CD4-positive, alpha-beta T cell (primary cell): ENCODE results near the gene LDLRAD4. TPM values are rescaled to one million over a fixed set of nuclear protein-coding genes. Genes with fewer than 3 reads are reported as not detected.
A peak's percentile ranks its signal among the peaks of the same experiment; 100 is the strongest.

ENCODE experiments used
- ATAC-seq: fragments of 200-7000 bp; cut with Tn5 transposase; one replicate; pipeline ENCODE4 v1.10.0; 2022; ENCODE audit warnings: mild to moderate bottlenecking; ENCODE audit not compliant: poor library complexity
- CTCF ChIA-PET: fragments of 350-600 bp; sonication (Branson Sonifier 250); formaldehyde crosslinking; loops from one replicate; lab custom pipeline; 2021; ENCODE audit warnings: antibody characterized with exemption, inconsistent platforms; lab: Charles Lee
- POLR2A ChIA-PET: fragments of 350-600 bp; sonication (Branson Sonifier 250); formaldehyde crosslinking; loops from one replicate; lab custom pipeline; 2021; ENCODE audit warnings: antibody characterized with exemption, inconsistent platforms; lab: Charles Lee
- DNase-seq, 14 experiments: peaks; one replicate each; pipeline ENCODE4 v3.0.0-alpha.2; 2013 to 2020; ENCODE audit warnings: mixed read lengths in 2 of 14
- H3K27ac ChIP-seq, 2 donors: one replicate each; pipeline versions ENCODE4 v1.5.1 to v1.7.0; 2013; ENCODE audit warnings: low read length in 2 of 2, low read depth in 1 of 2, mild to moderate bottlenecking in 1 of 2
- H3K27me3 ChIP-seq, 2 experiments: 1 replicate in 1 of 2; 2 replicates in 1 of 2; pipeline versions ENCODE4 v1.6.1 to v1.7.0; 2013; ENCODE audit warnings: low read length in 2 of 2, control low read depth in 1 of 2, mild to moderate bottlenecking in 1 of 2, moderate library complexity in 1 of 2; ENCODE audit not compliant: insufficient read depth in 2 of 2, control insufficient read depth in 1 of 2
- H3K36me3 ChIP-seq: one replicate; pipeline ENCODE4 v1.6.1; 2013; ENCODE audit warnings: low read length, control low read depth; ENCODE audit not compliant: insufficient read depth
- H3K4me1 ChIP-seq: one replicate; pipeline ENCODE4 v1.6.1; 2013; ENCODE audit warnings: low read length, control low read depth; ENCODE audit not compliant: insufficient read depth
- H3K4me3 ChIP-seq: one replicate; pipeline ENCODE4 v1.5.1; 2013; ENCODE audit warnings: mild to moderate bottlenecking, low read length, moderate library complexity
- H3K9me3 ChIP-seq, 2 experiments: 1 replicate in 1 of 2; 2 replicates in 1 of 2; pipeline versions ENCODE4 v1.6.1 to v1.7.0; 2013; ENCODE audit warnings: low read length in 2 of 2, mild to moderate bottlenecking in 2 of 2, control low read depth in 1 of 2, moderate library complexity in 1 of 2; ENCODE audit not compliant: control insufficient read depth in 1 of 2, insufficient read depth in 1 of 2
- H3K27ac Mint-ChIP-seq: one replicate; pipeline ENCODE4 v1.8.0; 2020; ENCODE audit warnings: mixed read lengths
- H3K27me3 Mint-ChIP-seq: one replicate; pipeline ENCODE4 v1.8.0; 2021; ENCODE audit warnings: mixed read lengths
- H3K36me3 Mint-ChIP-seq: one replicate; pipeline ENCODE4 v1.8.0; 2021; ENCODE audit warnings: low read depth, mixed read lengths
- H3K4me1 Mint-ChIP-seq: one replicate; pipeline ENCODE4 v1.8.0; 2021; ENCODE audit warnings: low read depth, mixed read lengths
- H3K4me3 Mint-ChIP-seq: one replicate; pipeline ENCODE4 v1.8.0; 2020; ENCODE audit warnings: mild to moderate bottlenecking, mixed read lengths
- H3K9me3 Mint-ChIP-seq: one replicate; pipeline ENCODE4 v1.8.0; 2020; ENCODE audit warnings: mixed read lengths
- CTCF ChIP-seq: fragments of 200-600 bp; IDR thresholded peaks from one replicate; pipeline ENCODE4 v1.8.0; 2022; ENCODE audit warnings: antibody characterized with exemption, mild to moderate bottlenecking
- intact Hi-C, 2 experiments: fragments of 100-400 bp; cut with DNase I in 1 of 2; cut with micrococcal nuclease in 1 of 2; formaldehyde crosslinking; loops; one replicate each; pipeline versions ENCODE4 v1.15.1 to v1.9.0; 2023 to 2025; cut with DNase I, micrococcal nuclease
- total RNA-seq, 174 experiments: library from RNA in 2 of 174; stranded (reverse) in 2 of 174; gene quantifications; one replicate each; pipeline ENCODE4 v1.2.3 and lab custom pipeline; 2021 to 2026

LDLRAD4 gene
- total RNA-seq, 2 experiments from 2014 or later: 51.9 to 52.7 TPM

- Histone ChIP-seq H3K27ac (no peak overlapping the region), H3K9me3 (peaks cover 0 to 22% of the 10 kb centered on the region in 2 experiments), H3K4me1 (peaks cover 4% of the 10 kb centered on the region), H3K4me3 (no peak overlapping the region), H3K27me3 (no peaks in the 10 kb centered on the region), H3K36me3 (peaks cover 11% of the 10 kb centered on the region)
- POLR2A ChIA-PET: no interaction called here
- Mint-ChIP-seq H3K4me1 (peaks cover 26% of the 10 kb centered on the region), H3K4me3 (no peak overlapping the region), H3K27me3 (no peaks in the 10 kb centered on the region), H3K36me3 (peaks cover 10% of the 10 kb centered on the region), H3K9me3 (no peaks in the 10 kb centered on the region), H3K27ac (no peak overlapping the region)
- TF ChIP-seq CTCF: no peak
- CTCF ChIA-PET: interaction anchor here (1.0 kb wide), 1 partner anchor 12 kb away, joined by 4 read pairs; no protein-coding TSS in a partner anchor
- DNase-seq (peak in 1 of 14 experiments; percentile 1), ATAC-seq (no peak)
- intact Hi-C loops: loop anchor here in 1 of 2 experiments (10.0 kb wide), 1 partner anchor 45 kb away; no protein-coding TSS in a partner anchor
These were observed 331.3 kb downstream of the LDLRAD4 start for GRCh38 chr18:13549880-13550232.

GRCh38 chr18:13550418-13551304, 332.1 kb downstream of the LDLRAD4 start:
- peaks cover 0 to 22% of the 10 kb centered on the region in 2 experiments for H3K9me3 ChIP-seq
- H3K4me1 ChIP-seq: peaks cover 4% of the 10 kb centered on the region
- ATAC-seq: no peak
- intact Hi-C loops: loop anchor here in 1 of 2 experiments (10.0 kb wide), 1 partner anchor 46 kb away; no protein-coding TSS in a partner anchor
- Mint-ChIP-seq H3K4me1 (peaks cover 26% of the 10 kb centered on the region), H3K27me3 (no peaks in the 10 kb centered on the region), H3K9me3 (no peaks in the 10 kb centered on the region), H3K27ac (no peak overlapping the region), H3K36me3 (peaks cover 10% of the 10 kb centered on the region), H3K4me3 (no peak overlapping the region)
- peaks cover 9% of the 10 kb centered on the region for H3K36me3 ChIP-seq
- ChIA-PET CTCF (no interaction called here), POLR2A (no interaction called here)
- H3K27ac ChIP-seq: no peak overlapping the region
- H3K27me3 ChIP-seq: no peaks in the 10 kb centered on the region
- H3K4me3 ChIP-seq: no peak overlapping the region
- DNase-seq: peak in 1 of 14 experiments; percentile 1
- TF ChIP-seq CTCF: no peak

GRCh38 chr18:13551305-13551603, 332.7 kb downstream of the LDLRAD4 start:
- Mint-ChIP-seq H3K9me3 (no peaks in the 10 kb centered on the region), H3K4me3 (no peak overlapping the region), H3K27me3 (no peaks in the 10 kb centered on the region), H3K27ac (no peak overlapping the region), H3K4me1 (peaks cover 26% of the 10 kb centered on the region), H3K36me3 (peaks cover 10% of the 10 kb centered on the region)
- Histone ChIP-seq H3K4me1 (peaks cover 4% of the 10 kb centered on the region), H3K9me3 (peaks cover 0 to 22% of the 10 kb centered on the region in 2 experiments), H3K4me3 (no peak overlapping the region), H3K36me3 (peaks cover 5% of the 10 kb centered on the region), H3K27ac (no peak overlapping the region), H3K27me3 (no peaks in the 10 kb centered on the region)
- ATAC-seq (no peak), DNase-seq (peak in 1 of 14 experiments; percentile 1)
- ChIA-PET CTCF (no interaction called here), POLR2A (no interaction called here)
- intact Hi-C loops: loop anchor here in 1 of 2 experiments (10.0 kb wide), 1 partner anchor 46 kb away; no protein-coding TSS in a partner anchor
- no peak for TF ChIP-seq CTCF
